Astrocyte of the cerebellum (primary cell): ENCODE measurements around the gene SLC9A9.
A peak's percentile ranks its signal among the peaks of the same experiment; 100 is the strongest.

Source experiments
- DNase-seq: peaks from one replicate; pipeline ENCODE4 v3.0.0-alpha.2; 2011; ENCODE audit warnings: low read depth
- H3K4me3 ChIP-seq: 2 replicates; pipeline ENCODE4 v1.5.1; 2011; ENCODE audit warnings: mild to moderate bottlenecking, low read depth, low read length, moderate library complexity
- CTCF ChIP-seq: IDR thresholded peaks from 2 replicates; pipeline ENCODE4 v1.5.1; 2012; ENCODE audit warnings: low read length, low read depth, moderate library complexity, mild to moderate bottlenecking; ENCODE audit errors: missing control alignments
- in situ Hi-C: cut with HindIII; loops from 2 replicates; pipeline ENCODE4 v1.10.0; 2017; ENCODE audit warnings: low sequenced_read_pairs

SLC9A9 gene

GRCh38 chr3:143677430-143677829 is 170.8 kb downstream of the SLC9A9 start:
- no peak for DNase-seq
- no peak for TF ChIP-seq CTCF

GRCh38 chr3:143676747-143677146 is 171.5 kb downstream of the SLC9A9 start:
- DNase-seq, result no peak
- H3K4me3 ChIP-seq, result no peak overlapping the region
- in situ Hi-C loops, result no loop called here
- TF ChIP-seq CTCF, result no peak

More at GRCh38 chr3:143677430-143677829, 170.8 kb downstream of the SLC9A9 start:
- in situ Hi-C loops, result no loop called here
- no peak overlapping the region for H3K4me3 ChIP-seq

- DNase-seq, result no peak
- no peak for TF ChIP-seq CTCF
- H3K4me3 ChIP-seq, result no peak overlapping the region
- in situ Hi-C loops, result no loop called here
Measured at GRCh38 chr3:143676021-143676420, 172.2 kb downstream of the SLC9A9 start.

GRCh38 chr3:143674100-143674968 is 173.9 kb downstream of the SLC9A9 start:
- H3K4me3 ChIP-seq, result no peak overlapping the region

GRCh38 chr3:143672396-143673165 is 175.7 kb downstream of the SLC9A9 start:
- no peak for DNase-seq

More at GRCh38 chr3:143674100-143674968, 173.9 kb downstream of the SLC9A9 start:
- TF ChIP-seq CTCF, result peak; percentile 96
- DNase-seq, result peak; percentile 65
- in situ Hi-C loops, result loop anchor here (25.0 kb wide), 1 partner anchor 537 kb away; no protein-coding TSS in a partner anchor

More at GRCh38 chr3:143672396-143673165, 175.7 kb downstream of the SLC9A9 start:
- no peak for TF ChIP-seq CTCF
- in situ Hi-C loops, result loop anchor here (25.0 kb wide), 1 partner anchor 535 kb away; no protein-coding TSS in a partner anchor
- H3K4me3 ChIP-seq, result no peak overlapping the region
